GM23338 (cell line): ENCODE measurements around the gene FBXO39. TPM values are rescaled to one million over a fixed set of nuclear protein-coding genes. Genes with fewer than 3 reads are reported as not detected.

Experiments used
- ATAC-seq: fragments of 200-7000 bp; cut with Tn5 transposase; 3 replicates; pipeline ENCODE4 v1.9.1; 2020
- DNase-seq: peaks from one replicate; pipeline ENCODE4 v3.0.0-alpha.2; 2015; ENCODE audit warnings: low spot score
- H2AFZ ChIP-seq: fragments of 200-600 bp; sonication (generic); 2 replicates; pipeline ENCODE4 v1.8.0; 2016; ENCODE audit warnings: antibody characterized with exemption, mild to moderate bottlenecking, moderate library complexity
- H3F3A ChIP-seq: fragments of 200-600 bp; sonication (generic); replicated peaks from 2 replicates; pipeline ENCODE4 v1.8.0; 2017; ENCODE audit warnings: antibody characterized with exemption, mixed run types, low read depth
- H3K27ac ChIP-seq: fragments of 200-600 bp; sonication (generic); 2 replicates; pipeline ENCODE4 v1.6.1; 2016; ENCODE audit warnings: low read depth
- H3K27me3 ChIP-seq: fragments of 200-600 bp; sonication (generic); 2 replicates; pipeline ENCODE4 v1.8.0; 2016; ENCODE audit warnings: mild to moderate bottlenecking, mixed run types, moderate library complexity; ENCODE audit not compliant: insufficient read depth
- H3K36me3 ChIP-seq: fragments of 200-600 bp; sonication (generic); 2 replicates; pipeline ENCODE4 v1.8.0; 2016; ENCODE audit warnings: mild to moderate bottlenecking; ENCODE audit not compliant: insufficient read depth
- H3K4me1 ChIP-seq: fragments of 200-600 bp; sonication (generic); 2 replicates; pipeline ENCODE4 v1.8.0; 2016; ENCODE audit warnings: mild to moderate bottlenecking, moderate library complexity; ENCODE audit not compliant: insufficient read depth
- H3K4me2 ChIP-seq: fragments of 200-600 bp; sonication (generic); 2 replicates; pipeline ENCODE4 v1.7.1; 2017; ENCODE audit warnings: mixed run types
- H3K4me3 ChIP-seq: fragments of 200-600 bp; sonication (generic); 2 replicates; pipeline ENCODE4 v1.6.1; 2016; ENCODE audit warnings: mixed run types
- H3K79me2 ChIP-seq: fragments of 200-600 bp; sonication (generic); replicated peaks from 2 replicates; pipeline ENCODE4 v1.8.0; 2017; ENCODE audit warnings: mild to moderate bottlenecking; ENCODE audit not compliant: insufficient read depth
- H3K9me2 ChIP-seq: fragments of 200-600 bp; sonication (generic); 2 replicates; pipeline ENCODE4 v1.8.0; 2017; ENCODE audit not compliant: insufficient read depth
- H4K20me1 ChIP-seq: fragments of 200-600 bp; sonication (generic); replicated peaks from 2 replicates; pipeline ENCODE4 v1.8.0; 2017; ENCODE audit warnings: mild to moderate bottlenecking; ENCODE audit not compliant: insufficient read depth
- H3K27ac Mint-ChIP-seq: 2 replicates; pipeline ENCODE4 v1.8.0; 2020; ENCODE audit warnings: inconsistent platforms, mild to moderate bottlenecking, moderate library complexity, mixed read lengths
- H3K27me3 Mint-ChIP-seq: 3 replicates; pipeline ENCODE4 v1.8.0; 2022; ENCODE audit warnings: low read depth, mild to moderate bottlenecking, moderate library complexity, mixed read lengths, inconsistent platforms; ENCODE audit not compliant: insufficient read depth, poor library complexity
- H3K36me3 Mint-ChIP-seq: 3 replicates; pipeline ENCODE4 v1.8.0; 2021; ENCODE audit warnings: low read depth, mild to moderate bottlenecking, inconsistent platforms, moderate library complexity, mixed read lengths
- H3K4me1 Mint-ChIP-seq: 3 replicates; pipeline ENCODE4 v1.8.0; 2020; ENCODE audit warnings: mild to moderate bottlenecking, inconsistent platforms, mixed read lengths
- H3K4me3 Mint-ChIP-seq: 3 replicates; pipeline ENCODE4 v1.8.0; 2021; ENCODE audit warnings: moderate library complexity, mild to moderate bottlenecking, inconsistent platforms, mixed read lengths
- H3K9me3 Mint-ChIP-seq: 3 replicates; pipeline ENCODE4 v1.8.0; 2020; ENCODE audit warnings: moderate library complexity, mild to moderate bottlenecking, inconsistent platforms, mixed read lengths
- ETS1 ChIP-seq: IDR thresholded peaks from 2 replicates; pipeline ENCODE4 v1.6.1; 2016; ENCODE audit warnings: antibody characterized with exemption
- EZH2phosphoT487 ChIP-seq: fragments of 200-600 bp; sonication (generic); IDR thresholded peaks from one replicate; pipeline ENCODE4 v1.8.1; 2018; ENCODE audit warnings: antibody characterized with exemption; ENCODE audit not compliant: unreplicated experiment
- POLR2AphosphoS5 ChIP-seq: IDR thresholded peaks from 2 replicates; pipeline ENCODE4 v1.6.1; 2016; ENCODE audit warnings: antibody characterized with exemption, low read depth
- ZNF114 ChIP-seq: fragments of 250-450 bp; sonication (Bioruptor Pico); IDR thresholded peaks from 2 replicates; pipeline ENCODE4 v1.5.0; 2020; ENCODE audit warnings: mild to moderate bottlenecking, moderate library complexity
- ZNF331 ChIP-seq: fragments of 250-450 bp; sonication (Bioruptor Pico); IDR thresholded peaks from 2 replicates; pipeline ENCODE4 v1.5.0; 2020; ENCODE audit warnings: low read depth, mild to moderate bottlenecking, moderate library complexity
- ZNF462 ChIP-seq: fragments of 250-450 bp; sonication (Bioruptor Pico); IDR thresholded peaks from 2 replicates; pipeline ENCODE4 v1.5.0; 2020; ENCODE audit warnings: mild to moderate bottlenecking, moderate library complexity
- polyA plus RNA-seq: library from polyadenylated mRNA; unstranded; fragments of >200 nt; fragmentation: Nextera tagmentation; extraction: Ambion mirVana; gene quantifications from 2 replicates; pipeline ENCODE4 v1.2.1, GENCODE V29; 2016
- total RNA-seq: library from RNA; depleted of rRNA; stranded (reverse); fragments of >200 nt; shearing (Covaris generic); gene quantifications from 2 replicates; pipeline ENCODE4 v1.2.3, GENCODE V29; 2014

The FBXO39 gene
- total and polyA plus RNA-seq, 2 experiments from 2014 or later, result not detected

GRCh38 chr17:6811510-6811909 is 35.5 kb downstream of the FBXO39 start (continued):
- TF ChIP-seq ZNF462 (no peak), ZNF114 (no peak), EZH2phosphoT487 (no peak), POLR2AphosphoS5 (no peak)

GRCh38 chr17:6812295-6812694 is 36.3 kb downstream of the FBXO39 start:
- Histone ChIP-seq H3K79me2 (no peaks in the 10 kb centered on the region), H3K4me1 (no peaks in the 10 kb centered on the region), H3F3A (no peaks in the 10 kb centered on the region), H2AFZ (no peak overlapping the region), H3K36me3 (no peaks in the 10 kb centered on the region), H4K20me1 (no peaks in the 10 kb centered on the region), H3K9me2 (no peaks in the 10 kb centered on the region), H3K27ac (no peak overlapping the region), H3K4me3 (no peak overlapping the region), H3K4me2 (no peak overlapping the region), H3K27me3 (no peaks in the 10 kb centered on the region)
- no peak for TF ChIP-seq ZNF331 (CRISPR knock-in tag)
- TF ChIP-seq ETS1, result no peak
- DNase-seq, result no peak
- no peaks in the 10 kb centered on the region; the same call in 2 of the 3 replicates for H3K36me3 Mint-ChIP-seq
- no peaks in the 10 kb centered on the region for H3K27me3 Mint-ChIP-seq
- H3K27ac Mint-ChIP-seq, result no peak overlapping the region
- no peak overlapping the region for H3K4me3 Mint-ChIP-seq
- ATAC-seq, result no peak
- H3K4me1 Mint-ChIP-seq, result no peaks in the 10 kb centered on the region
- H3K9me3 Mint-ChIP-seq, result peaks cover 27% of the 10 kb centered on the region
